GM19438 (cell line): ENCODE data around the gene SH3BP2.

Source experiments
- ATAC-seq: cut with Tn5 transposase; IDR thresholded peaks from one replicate; pipeline ENCODE4 v1.9.1; 2021; ENCODE audit warnings: low read depth; ENCODE audit not compliant: unreplicated experiment

The SH3BP2 gene

DNA sequence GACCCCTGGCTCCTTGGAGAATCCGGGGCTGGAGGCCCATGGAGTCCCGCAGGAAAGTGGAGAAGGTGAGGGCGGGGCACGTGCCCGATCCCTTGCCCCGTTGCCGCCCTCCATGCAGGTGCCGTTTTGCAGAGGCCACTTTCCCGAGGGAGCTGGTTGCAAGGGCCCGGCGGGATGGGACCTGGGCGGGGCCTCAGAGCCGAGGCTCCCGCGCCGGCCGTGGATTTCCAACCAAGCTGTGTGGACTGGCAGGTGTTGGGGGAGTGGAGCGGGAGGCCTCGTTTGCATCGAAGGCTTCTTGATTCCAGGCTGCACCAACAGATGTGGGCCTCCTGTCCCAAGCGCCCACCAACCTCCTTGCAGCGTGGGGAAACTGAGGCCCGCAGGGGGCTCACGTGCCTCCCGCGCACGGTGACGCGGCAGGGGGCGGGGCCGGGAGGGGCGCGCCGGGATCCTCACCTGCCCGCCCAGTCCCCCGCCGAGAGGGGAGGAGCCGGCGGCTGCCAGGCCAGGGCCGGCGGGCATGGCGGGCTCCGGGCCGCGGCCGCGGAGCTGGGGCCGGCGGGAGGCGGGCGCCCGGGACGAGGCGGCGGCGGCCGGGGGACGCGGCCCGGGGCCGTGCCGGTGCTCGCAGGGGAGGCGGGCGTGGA is 24.9 kb downstream of the SH3BP2 start:
- ATAC-seq = no peak

DNA sequence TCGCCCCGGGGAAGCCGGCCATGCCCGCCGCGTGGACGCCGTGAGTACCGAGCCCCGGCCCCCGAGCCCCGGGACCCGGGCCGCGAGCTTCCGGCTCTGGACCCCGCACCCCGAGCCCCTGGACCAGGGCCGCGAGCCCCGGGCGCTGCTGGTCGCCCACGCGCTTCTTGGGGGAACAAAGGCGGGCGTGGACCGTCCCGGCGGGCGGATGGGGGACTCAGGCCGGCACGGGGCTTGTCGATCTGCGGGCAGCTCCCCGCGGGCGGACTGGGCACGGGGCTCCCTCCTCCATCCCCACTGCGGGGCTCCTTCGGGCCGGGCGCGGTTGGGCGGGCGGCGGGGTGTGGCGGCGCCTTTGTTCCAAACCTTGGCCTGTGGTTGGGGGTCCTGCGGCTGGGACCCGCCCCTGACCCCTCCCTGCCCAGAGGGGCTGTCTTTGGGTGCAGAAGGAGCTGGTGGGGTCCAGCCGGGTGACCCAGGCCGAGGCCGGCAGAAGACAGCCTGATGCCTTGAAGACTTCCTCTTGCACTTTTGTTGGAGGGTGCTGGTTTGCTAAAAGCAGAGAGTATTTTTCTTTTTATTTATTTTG is 25.6 kb downstream of the SH3BP2 start:
- ATAC-seq = no peak

DNA sequence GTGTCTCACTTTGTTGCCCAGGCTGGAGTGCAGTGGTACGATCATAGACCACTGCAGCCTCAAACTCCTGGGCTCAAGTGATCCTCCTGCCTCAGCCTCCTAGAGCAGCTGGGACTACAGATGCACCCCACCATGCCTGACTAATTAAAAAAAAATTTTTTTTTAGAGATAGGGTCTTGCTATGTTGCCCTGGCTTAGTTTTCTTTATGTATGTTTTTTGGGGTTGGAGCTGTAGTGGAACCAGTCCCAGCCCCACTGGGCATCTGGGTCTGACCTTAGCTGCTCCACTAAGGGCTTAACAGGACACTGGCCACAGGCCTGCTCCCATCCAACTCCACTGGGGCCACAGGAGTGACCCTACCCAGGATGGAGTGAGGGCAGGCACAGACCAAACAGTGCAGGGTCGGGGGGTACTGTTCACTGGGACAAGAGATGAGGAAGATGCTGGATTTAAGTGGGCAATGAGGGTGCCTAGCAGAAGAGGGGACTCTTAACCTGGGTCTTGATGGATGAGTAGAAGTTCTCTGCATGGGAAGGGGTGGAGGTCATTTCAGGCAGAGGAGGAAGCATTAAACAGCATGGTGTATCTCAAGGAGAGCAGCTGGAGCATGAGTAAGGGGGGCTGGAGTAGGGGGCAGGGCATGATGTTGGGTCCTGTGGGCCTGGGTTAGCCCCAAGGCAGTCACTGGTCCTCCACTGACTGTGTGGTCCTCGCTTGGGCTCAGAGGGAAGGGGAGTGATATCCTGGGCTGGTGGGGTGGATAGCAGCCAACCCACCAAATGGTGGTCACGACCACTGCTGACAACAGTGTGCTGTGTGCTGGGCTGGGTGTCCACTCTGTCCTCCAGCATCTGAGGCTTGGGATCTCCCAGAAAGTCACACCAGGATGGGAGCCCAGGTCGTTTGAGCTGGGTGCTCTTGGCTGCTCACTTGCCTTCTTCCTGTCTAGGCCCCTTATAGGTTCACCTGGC is 26.6 kb downstream of the SH3BP2 start:
- no peak for ATAC-seq

DNA sequence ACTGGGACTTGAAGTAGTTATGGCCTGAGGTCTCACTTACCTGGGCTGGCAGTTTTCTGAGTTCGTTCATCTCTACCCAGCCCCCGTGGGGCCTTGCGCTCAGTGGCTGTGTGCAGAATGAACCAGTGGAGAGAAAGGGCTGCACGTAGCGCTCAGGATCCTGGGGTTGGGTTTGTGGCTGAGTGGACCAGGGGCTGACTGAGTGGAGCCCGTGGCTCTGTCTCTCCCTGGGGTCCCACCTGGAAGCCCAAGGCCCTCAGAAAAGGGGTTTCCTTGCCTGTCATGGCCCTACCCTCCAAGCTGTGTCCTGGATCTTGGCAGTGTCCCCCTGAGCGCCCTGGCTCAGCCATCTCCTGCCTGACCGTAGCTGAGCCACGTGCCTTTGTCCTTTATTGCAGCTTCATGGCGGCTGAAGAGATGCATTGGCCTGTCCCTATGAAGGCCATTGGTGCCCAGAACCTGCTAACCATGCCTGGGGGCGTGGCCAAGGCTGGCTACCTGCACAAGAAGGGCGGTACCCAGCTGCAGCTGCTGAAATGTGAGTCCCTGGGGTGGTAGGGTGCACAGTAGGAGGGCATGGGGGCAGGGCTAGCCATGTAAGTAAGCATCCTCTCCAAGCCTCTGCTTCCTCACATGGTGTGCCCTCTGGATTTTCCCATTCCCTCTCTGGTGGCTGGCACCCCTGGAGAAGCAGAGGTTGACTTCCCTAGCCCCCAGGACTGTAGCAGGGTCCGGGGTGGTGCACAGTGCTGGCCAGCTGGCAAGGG is 27.5 kb downstream of the SH3BP2 start:
- no peak for ATAC-seq

DNA sequence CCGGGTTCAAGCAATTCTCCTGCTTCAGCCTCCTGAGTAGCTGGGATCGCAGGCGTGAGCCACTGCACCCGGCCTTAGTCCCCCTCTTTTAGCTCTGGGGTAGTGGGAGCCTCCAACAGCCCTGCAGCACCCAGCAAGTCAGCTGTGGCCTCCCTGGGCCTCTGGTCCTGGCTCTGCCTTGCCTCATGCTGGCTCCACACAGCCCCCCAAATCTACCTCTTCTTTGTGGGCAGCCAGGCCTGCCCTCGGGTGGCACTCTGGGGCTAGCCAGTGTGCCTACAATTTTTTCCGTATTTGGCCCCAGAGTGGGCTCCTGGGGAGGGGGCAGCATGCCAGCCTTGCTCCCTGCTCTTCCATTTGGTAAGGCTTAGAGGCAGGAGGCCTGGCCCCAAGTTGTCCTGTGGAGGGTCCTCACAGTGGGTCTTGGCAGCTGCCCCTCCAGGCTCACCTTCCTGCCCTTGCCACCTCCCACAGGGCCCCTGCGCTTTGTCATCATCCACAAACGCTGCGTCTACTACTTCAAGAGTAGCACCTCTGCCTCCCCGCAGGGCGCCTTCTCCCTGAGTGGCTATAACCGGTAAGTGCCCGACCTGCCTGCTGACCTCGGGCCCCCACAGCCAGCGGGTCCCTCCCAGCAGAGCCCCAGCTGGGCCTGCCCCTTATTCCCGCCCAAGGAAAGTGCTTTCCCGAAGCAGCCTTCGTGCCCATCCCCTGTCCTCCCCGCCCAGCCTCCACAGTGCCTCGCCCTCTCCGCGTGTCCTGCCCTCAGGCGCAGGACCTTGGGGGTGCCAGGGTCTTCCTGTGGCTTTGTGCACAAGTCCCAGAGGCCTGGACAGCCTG is 29.8 kb downstream of the SH3BP2 start:
- ATAC-seq = no peak

DNA sequence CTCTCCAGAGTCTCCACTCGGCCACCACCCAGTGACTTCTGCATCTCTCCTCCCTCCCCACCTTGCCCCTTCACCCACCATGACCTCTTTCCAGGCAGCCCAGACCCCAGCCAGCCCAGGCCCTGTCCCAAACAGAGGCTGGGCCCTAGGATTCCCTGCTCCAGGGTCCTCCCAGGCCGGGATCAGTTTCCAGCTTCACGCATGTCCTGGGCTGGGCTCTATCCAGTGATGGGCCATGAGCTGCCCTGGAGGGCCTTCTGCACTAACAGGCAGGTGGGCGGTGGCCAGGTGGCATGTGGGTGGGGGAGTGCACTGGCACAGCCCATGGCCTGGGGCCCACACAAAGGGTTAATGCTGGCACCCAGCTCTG is 30.4 kb downstream of the SH3BP2 start:
- ATAC-seq = no peak

DNA sequence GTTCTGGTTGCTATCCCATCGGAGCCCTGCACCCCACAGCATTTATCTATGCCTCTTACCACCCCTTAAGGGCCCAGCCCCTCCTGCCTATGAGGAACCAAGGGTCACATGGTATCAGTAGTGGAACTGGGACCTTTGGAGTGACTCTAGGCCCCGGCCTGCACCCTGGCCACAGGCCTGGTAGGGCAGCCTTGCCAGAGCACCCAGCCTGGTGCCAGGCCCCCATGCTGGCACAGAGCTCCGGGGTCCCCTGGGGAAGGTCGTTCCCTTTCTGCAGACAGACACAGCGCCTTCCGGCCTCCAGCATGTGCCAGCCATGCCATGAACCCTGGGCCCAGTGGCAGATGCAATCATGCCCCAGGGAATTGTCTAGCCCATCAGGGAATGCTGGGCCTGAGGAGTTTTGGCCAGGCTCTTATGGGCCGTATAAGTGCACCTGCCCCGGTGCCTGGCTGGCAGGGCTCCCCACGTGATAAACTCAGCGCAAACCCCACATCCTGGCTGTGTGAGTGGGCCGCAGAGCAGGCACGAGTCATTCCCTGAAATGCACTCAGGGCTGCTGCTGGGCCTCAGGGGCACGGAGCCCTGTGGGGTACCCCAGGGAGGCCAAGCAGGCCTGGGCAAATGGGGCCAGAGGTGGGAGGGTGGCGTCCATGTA is 30.9 kb downstream of the SH3BP2 start:
- ATAC-seq = no peak

DNA sequence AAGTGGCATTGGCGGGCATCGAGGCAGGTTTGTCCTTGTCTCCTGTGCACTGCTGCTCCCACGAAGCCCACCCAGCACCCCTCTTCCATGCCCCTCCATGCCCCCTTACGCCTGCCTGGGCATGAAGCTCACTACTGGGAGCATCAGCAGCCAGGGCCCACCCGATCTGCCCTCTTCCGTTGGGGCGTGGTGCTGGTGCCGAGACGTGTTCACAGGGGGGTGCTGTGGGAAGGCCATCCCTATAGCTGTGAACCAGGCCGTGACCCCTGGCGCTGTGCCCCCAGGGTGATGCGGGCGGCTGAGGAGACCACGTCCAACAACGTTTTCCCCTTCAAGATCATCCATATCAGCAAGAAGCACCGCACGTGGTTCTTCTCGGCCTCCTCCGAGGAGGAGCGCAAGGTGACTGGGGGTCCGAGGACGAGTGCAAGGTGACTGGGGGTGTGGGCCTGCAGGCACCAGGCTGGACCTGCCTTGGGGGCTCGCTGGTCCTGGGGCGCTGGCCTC is 31.5 kb downstream of the SH3BP2 start:
- ATAC-seq = no peak

DNA sequence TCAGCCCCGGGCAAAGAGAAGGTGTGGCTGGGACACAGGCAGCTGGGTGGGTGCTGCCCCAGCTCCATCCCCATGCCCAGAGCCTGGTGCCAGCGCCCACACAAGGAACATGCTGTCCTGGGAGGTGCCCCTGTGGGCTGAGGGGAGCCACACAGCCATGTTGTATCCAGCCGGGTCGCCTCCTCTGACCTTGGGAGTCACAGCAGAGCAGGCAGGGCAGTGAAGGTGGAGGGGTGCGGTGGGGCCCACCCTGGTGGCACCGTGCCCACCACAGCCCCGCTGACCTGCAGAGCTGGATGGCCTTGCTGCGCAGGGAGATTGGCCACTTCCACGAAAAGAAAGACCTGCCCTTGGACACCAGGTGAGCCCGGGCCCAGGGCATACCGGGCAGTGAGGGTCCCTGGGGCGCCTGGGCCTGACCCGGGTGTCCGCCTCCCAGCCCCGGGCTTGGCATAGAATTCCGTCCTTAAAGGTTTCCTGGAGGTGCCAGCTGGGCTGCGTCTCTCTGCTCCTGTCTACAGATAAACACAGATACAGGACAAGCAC is 32.0 kb downstream of the SH3BP2 start:
- no peak for ATAC-seq

DNA sequence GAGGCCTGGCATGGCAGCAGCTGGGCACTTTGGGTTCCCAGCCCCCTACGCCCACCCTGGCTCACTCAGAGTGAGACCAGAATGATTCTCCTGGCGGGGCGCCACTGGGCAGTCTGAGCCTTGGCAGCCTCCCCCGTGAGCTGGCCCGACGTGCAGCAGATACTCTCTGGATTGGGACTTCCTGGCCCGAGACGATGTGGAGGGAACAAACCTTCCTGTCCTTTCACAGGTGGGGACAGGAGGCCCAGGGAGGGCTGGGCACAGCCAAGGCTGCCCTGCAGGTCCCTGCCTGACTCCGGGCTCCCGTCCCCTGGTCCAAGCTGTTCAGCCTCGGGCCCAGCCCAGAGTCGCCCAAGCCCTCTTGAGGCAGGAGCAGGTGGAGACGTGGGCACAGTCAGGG is 32.9 kb downstream of the SH3BP2 start:
- no peak for ATAC-seq

DNA sequence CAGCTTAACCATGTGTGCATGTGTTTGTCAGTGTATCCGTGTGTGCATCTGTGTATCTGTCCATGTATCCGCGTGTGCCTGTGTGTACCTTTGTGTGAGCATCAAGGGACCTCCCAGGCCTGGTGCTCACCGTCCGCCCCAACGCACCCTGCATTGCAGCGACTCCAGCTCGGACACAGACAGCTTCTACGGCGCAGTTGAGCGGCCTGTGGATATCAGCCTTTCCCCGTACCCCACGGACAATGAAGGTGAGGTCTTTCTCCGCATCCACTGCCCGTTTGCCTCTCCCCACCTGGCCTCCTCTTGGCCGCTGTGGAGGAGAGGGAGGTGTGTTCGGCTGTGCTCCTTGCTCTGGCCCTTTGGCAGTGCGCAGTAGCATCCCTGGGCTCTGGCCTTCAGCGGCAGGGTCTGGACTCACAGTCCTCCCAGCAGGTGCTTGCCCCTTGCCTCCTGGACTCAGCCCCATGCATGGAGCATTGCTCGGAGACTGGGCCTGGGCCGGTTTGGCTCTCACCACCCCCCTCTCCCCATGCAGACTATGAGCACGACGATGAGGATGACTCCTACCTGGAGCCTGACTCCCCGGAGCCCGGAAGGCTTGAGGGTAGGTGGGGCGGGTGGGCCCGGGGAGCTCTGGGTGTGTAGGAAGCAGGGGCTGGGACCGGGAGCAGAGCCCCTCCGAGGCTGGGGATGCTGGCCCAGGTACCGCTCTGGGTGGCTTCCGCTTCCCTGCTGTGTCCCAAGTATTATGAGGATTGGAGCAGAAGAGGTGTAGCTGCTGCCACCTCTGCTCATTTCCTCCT is 34.4 kb downstream of the SH3BP2 start:
- no peak for ATAC-seq

DNA sequence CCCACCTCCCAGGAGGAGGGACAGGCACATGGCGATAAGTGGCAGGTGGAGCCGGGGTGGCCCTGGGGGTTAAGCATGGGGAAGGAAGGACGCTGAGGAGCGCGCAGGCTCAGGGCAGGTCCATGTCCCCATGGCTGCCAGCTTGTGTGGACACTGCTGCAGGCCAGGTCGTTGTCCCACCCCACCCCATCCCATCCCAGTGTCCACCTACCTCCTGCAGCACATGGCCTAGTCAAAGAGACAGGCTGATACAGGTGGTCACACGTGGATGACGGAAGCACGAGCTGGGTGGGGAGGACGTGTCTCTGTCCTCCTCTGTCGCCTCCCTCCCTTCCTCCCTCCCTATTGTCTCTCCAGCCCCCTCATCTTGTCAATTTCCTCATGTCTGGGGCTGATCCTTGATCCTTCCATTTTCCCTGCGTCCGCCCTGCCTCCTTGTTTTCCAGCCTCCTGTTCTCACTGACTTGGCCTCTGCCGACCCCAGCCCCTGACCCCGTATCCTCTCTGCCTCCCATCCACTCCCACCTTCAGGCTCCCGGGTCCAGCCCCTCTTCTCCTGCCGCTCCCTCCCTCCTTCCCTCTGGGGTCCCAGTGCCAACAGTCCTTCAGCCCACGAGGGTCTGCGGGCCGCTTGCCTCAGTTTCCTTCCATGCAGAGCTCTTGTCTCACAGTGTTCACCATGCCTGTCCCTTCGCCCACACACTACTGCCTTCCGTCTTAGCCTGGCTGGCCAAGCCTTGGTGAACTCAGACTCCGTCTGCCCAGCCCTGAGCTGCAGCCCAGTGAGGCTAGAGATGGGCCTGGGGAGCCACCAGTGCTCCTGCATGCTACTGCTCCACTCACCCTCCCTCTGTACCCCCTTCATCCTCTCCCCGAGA is 35.2 kb downstream of the SH3BP2 start:
- no peak for ATAC-seq

DNA sequence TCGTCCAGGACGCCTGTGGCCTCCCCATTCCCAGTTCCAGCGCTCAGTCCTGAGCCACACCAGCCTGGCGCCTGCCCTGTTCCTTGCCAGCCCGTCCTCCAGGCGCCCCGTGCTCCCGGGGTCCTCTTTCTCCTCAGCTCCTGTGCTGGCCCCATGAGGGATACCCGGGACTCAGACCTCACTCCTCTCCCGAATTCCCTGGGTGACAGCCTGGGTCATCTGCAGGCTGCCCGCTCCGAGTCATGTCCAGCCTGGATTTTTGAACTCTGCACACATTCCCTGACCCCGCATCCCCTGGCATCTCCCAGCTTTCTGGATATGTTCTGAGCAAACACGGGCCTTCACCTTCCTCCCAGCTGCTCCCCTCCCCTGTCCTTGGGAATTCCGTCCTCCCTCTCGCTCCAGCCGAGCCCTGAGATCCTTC is 35.9 kb downstream of the SH3BP2 start:
- no peak for ATAC-seq

DNA sequence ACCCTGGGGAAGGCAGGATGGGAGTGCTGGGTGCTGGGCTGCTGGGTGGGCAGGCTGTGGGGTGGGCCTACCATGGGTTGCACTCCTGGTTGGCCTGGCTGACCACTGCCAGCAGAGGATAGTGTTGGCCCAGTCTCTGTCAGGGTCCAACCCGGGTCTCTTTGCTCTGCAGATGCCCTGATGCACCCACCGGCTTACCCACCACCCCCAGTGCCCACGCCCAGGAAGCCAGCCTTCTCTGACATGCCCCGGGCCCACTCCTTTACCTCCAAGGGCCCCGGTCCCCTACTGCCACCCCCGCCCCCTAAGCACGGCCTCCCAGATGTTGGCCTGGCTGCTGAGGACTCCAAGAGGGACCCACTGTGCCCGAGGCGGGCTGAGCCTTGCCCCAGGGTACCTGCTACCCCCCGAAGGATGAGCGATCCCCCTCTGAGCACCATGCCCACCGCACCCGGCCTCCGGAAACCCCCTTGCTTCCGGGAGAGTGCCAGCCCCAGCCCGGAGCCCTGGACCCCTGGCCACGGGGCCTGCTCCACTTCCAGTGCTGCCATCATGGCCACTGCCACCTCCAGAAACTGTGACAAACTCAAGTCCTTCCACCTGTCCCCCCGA is 36.5 kb downstream of the SH3BP2 start:
- ATAC-seq = no peak

DNA sequence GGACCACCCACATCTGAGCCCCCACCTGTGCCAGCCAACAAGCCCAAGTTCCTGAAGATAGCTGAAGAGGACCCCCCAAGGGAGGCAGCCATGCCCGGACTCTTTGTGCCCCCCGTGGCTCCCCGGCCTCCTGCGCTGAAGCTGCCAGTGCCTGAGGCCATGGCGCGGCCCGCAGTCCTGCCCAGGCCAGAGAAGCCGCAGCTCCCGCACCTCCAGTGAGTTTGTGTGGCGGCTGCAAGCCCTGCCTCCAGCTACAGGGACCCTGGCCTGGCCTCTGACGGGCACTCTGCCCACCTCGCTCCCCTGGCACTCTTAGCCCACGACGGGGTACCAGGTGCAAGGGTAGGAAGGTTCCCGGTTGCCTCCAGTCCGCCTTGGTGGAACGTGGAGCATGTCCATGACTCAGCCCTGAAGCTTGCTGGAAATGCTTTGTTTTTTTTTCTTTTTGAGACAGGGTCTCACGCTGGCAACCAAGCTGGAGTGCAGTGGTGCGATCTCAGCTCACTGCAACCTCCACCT is 37.1 kb downstream of the SH3BP2 start:
- no peak for ATAC-seq
